ENCODE results near the gene AP1S3. TPM values are rescaled to one million over a fixed set of nuclear protein-coding genes. Genes with fewer than 3 reads are reported as not detected.

AP1S3 gene
- total RNA-seq, 1 experiment from 2014 or later: 17.4 TPM

GRCh38 chr2:223734346-223734745 lies 103.0 kb downstream of the AP1S3 start:
- no peaks in the 10 kb centered on the region for H3K4me1 Mint-ChIP-seq
- no peak overlapping the region for H3K27ac Mint-ChIP-seq
- H3K36me3 Mint-ChIP-seq: no peaks in the 10 kb centered on the region
- H3K27me3 Mint-ChIP-seq (ENCODE audit: low read depth): no peaks in the 10 kb centered on the region
- no peak for TF ChIP-seq NFYB (CRISPR knock-in tag; conservative IDR thresholded peaks at IDR 0.05; ENCODE audit: low read depth)
- no peak for TF ChIP-seq ZBTB21 (CRISPR knock-in tag; IDR thresholded peaks at IDR 0.05; ENCODE audit: borderline replicate concordance)
- TF ChIP-seq, protein P1, sequence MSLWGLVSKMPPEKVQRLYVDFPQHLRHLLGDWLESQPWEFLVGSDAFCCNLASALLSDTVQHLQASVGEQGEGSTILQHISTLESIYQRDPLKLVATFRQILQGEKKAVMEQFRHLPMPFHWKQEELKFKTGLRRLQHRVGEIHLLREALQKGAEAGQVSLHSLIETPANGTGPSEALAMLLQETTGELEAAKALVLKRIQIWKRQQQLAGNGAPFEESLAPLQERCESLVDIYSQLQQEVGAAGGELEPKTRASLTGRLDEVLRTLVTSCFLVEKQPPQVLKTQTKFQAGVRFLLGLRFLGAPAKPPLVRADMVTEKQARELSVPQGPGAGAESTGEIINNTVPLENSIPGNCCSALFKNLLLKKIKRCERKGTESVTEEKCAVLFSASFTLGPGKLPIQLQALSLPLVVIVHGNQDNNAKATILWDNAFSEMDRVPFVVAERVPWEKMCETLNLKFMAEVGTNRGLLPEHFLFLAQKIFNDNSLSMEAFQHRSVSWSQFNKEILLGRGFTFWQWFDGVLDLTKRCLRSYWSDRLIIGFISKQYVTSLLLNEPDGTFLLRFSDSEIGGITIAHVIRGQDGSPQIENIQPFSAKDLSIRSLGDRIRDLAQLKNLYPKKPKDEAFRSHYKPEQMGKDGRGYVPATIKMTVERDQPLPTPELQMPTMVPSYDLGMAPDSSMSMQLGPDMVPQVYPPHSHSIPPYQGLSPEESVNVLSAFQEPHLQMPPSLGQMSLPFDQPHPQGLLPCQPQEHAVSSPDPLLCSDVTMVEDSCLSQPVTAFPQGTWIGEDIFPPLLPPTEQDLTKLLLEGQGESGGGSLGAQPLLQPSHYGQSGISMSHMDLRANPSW (CRISPR knock-in tag; conservative IDR thresholded peaks at IDR 0.05; ENCODE audit: low read depth): no peak
- no peak for TF ChIP-seq OVOL2 (CRISPR knock-in tag; IDR thresholded peaks at IDR 0.05; ENCODE audit: borderline replicate concordance)
- no peak for TF ChIP-seq ZNF121 (CRISPR knock-in tag; IDR thresholded peaks at IDR 0.05)
- TF ChIP-seq ZNF671 (CRISPR knock-in tag; IDR thresholded peaks at IDR 0.05): no peak
- TF ChIP-seq E2F1 (CRISPR knock-in tag; IDR thresholded peaks at IDR 0.05): no peak
- peaks cover 9% of the 10 kb centered on the region for H3K9me3 Mint-ChIP-seq
- ATAC-seq (no peak), DNase-seq (ENCODE audit: low spot score) (no peak)
- ChIA-PET CTCF (no interaction called here), POLR2A (interaction anchor here (0.6 kb wide), 1 partner anchor 35 kb away, joined by 4 read pairs; no protein-coding TSS in a partner anchor)
- H3K4me3 Mint-ChIP-seq: no peak overlapping the region

DNA sequence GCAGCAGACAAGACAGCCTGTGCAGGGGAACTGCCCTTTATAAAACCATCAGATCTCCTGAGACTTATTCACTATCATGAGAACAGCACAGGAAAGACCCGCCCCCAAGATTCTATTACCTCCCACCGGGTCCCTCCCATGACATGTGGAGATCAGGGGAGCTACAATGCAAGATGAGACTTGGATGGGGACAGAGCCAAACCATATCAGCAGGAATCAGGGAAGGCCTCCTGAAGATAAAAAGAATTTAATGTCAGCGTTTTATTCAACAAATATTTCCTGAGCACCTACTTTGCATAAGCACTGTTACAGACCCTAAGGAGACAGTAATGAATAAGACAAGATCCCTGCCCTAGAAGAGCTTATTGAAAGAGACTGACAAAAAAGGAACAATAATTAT lies 105.0 kb downstream of the AP1S3 start:
- no peak overlapping the region for H3K27ac Mint-ChIP-seq
- ATAC-seq (no peak), DNase-seq (ENCODE audit: low spot score) (no peak)
- peaks cover 1% of the 10 kb centered on the region for H3K4me1 Mint-ChIP-seq
- POLR2A ChIA-PET: no interaction called here
- H3K27me3 Mint-ChIP-seq (ENCODE audit: low read depth): no peaks in the 10 kb centered on the region
- TF ChIP-seq NFE2L1 (CRISPR knock-in tag; IDR thresholded peaks at IDR 0.05) (no peak), KAT7 (CRISPR knock-in tag; IDR thresholded peaks at IDR 0.05; ENCODE audit: borderline replicate concordance) (no peak), GRHL2 (CRISPR knock-in tag; IDR thresholded peaks at IDR 0.05; ENCODE audit: insufficient replicate concordance, severe bottlenecking) (no peak), SMAD3 (CRISPR knock-in tag; IDR thresholded peaks at IDR 0.05; ENCODE audit: borderline replicate concordance) (no peak), IRF2 (CRISPR knock-in tag; IDR thresholded peaks at IDR 0.05; ENCODE audit: borderline replicate concordance, low read depth) (no peak), CTCF (IDR thresholded peaks at IDR 0.05) (no peak), ELF4 (CRISPR knock-in tag; IDR thresholded peaks at IDR 0.05; ENCODE audit: low read depth) (no peak)
- TF ChIP-seq, protein P2, sequence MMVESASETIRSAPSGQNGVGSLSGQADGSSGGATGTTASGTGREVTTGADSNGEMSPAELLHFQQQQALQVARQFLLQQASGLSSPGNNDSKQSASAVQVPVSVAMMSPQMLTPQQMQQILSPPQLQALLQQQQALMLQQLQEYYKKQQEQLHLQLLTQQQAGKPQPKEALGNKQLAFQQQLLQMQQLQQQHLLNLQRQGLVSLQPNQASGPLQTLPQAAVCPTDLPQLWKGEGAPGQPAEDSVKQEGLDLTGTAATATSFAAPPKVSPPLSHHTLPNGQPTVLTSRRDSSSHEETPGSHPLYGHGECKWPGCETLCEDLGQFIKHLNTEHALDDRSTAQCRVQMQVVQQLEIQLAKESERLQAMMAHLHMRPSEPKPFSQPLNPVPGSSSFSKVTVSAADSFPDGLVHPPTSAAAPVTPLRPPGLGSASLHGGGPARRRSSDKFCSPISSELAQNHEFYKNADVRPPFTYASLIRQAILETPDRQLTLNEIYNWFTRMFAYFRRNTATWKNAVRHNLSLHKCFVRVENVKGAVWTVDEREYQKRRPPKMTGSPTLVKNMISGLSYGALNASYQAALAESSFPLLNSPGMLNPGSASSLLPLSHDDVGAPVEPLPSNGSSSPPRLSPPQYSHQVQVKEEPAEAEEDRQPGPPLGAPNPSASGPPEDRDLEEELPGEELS (CRISPR knock-in tag; IDR thresholded peaks at IDR 0.05): no peak
- TF ChIP-seq, protein P3, sequence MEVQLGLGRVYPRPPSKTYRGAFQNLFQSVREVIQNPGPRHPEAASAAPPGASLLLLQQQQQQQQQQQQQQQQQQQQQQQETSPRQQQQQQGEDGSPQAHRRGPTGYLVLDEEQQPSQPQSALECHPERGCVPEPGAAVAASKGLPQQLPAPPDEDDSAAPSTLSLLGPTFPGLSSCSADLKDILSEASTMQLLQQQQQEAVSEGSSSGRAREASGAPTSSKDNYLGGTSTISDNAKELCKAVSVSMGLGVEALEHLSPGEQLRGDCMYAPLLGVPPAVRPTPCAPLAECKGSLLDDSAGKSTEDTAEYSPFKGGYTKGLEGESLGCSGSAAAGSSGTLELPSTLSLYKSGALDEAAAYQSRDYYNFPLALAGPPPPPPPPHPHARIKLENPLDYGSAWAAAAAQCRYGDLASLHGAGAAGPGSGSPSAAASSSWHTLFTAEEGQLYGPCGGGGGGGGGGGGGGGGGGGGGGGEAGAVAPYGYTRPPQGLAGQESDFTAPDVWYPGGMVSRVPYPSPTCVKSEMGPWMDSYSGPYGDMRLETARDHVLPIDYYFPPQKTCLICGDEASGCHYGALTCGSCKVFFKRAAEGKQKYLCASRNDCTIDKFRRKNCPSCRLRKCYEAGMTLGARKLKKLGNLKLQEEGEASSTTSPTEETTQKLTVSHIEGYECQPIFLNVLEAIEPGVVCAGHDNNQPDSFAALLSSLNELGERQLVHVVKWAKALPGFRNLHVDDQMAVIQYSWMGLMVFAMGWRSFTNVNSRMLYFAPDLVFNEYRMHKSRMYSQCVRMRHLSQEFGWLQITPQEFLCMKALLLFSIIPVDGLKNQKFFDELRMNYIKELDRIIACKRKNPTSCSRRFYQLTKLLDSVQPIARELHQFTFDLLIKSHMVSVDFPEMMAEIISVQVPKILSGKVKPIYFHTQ (CRISPR knock-in tag; IDR thresholded peaks at IDR 0.05): no peak
- CTCF ChIA-PET: no interaction called here
- no peak overlapping the region for H3K4me3 Mint-ChIP-seq
- H3K36me3 Mint-ChIP-seq: no peaks in the 10 kb centered on the region
- H3K9me3 Mint-ChIP-seq: peaks cover 9% of the 10 kb centered on the region
